ACC112 (cell line): ENCODE results near the gene STEEP1.
"Not testable (repeated sequence)": the region's sequence is repeated elsewhere in the genome, so short reads cannot be mapped to it uniquely, and the experiment has no call there.

ENCODE experiments used
- H2AFZ ChIP-seq: fragments of 200-600 bp; sonication (generic); one replicate; pipeline ENCODE4 v1.6.0; 2017; ENCODE audit warnings: antibody characterized with exemption, low read length; ENCODE audit not compliant: unreplicated experiment
- H3K27ac ChIP-seq: fragments of 200-600 bp; sonication (generic); 2 replicates; pipeline ENCODE4 v1.5.1; 2014; ENCODE audit warnings: low read depth, mild to moderate bottlenecking, antibody characterized with exemption, low read length, moderate library complexity
- H3K27me3 ChIP-seq: fragments of 200-600 bp; sonication (generic); 2 replicates; pipeline ENCODE4 v1.6.1; 2014; ENCODE audit warnings: mild to moderate bottlenecking, antibody characterized with exemption, low read length, moderate library complexity, mixed read lengths; ENCODE audit not compliant: insufficient read depth
- H3K36me3 ChIP-seq: fragments of 200-600 bp; sonication (generic); 2 replicates; pipeline ENCODE4 v1.6.1; 2016; ENCODE audit warnings: mild to moderate bottlenecking, antibody characterized with exemption, low read length, moderate library complexity, mixed read lengths; ENCODE audit not compliant: insufficient read depth
- H3K4me1 ChIP-seq: fragments of 200-600 bp; sonication (generic); one replicate; pipeline ENCODE4 v1.6.1; 2016; ENCODE audit warnings: low read length, mixed read lengths; ENCODE audit not compliant: insufficient read depth, unreplicated experiment, control insufficient read depth
- H3K4me3 ChIP-seq: fragments of 200-600 bp; sonication (generic); 2 replicates; pipeline ENCODE4 v1.5.1; 2014; ENCODE audit warnings: mild to moderate bottlenecking, low read depth, low read length
- H3K79me2 ChIP-seq: fragments of 200-600 bp; sonication (generic); one replicate; pipeline ENCODE4 v1.6.0; 2016; ENCODE audit warnings: low read length; ENCODE audit not compliant: control insufficient read depth, unreplicated experiment, insufficient read depth

Gene STEEP1

GRCh38 chrX:119523664-119524184 is 41.5 kb downstream of the STEEP1 start:
- Histone ChIP-seq H3K79me2 (no peaks in the 10 kb centered on the region), H3K27ac (no peak overlapping the region), H3K27me3 (no peaks in the 10 kb centered on the region), H3K4me1 (no peaks in the 10 kb centered on the region), H3K36me3 (no peaks in the 10 kb centered on the region), H2AFZ (no peak overlapping the region), H3K4me3 (no peak overlapping the region)

- Histone ChIP-seq H2AFZ (no peak overlapping the region), H3K79me2 (no peaks in the 10 kb centered on the region), H3K27me3 (no peaks in the 10 kb centered on the region), H3K4me3 (no peak overlapping the region), H3K4me1 (no peaks in the 10 kb centered on the region), H3K27ac (no peak overlapping the region), H3K36me3 (no peaks in the 10 kb centered on the region)
Measured at GRCh38 chrX:119521246-119521645, 44.0 kb downstream of the STEEP1 start.

- no peak overlapping the region for H3K27ac ChIP-seq
- no peaks in the 10 kb centered on the region for H3K79me2 ChIP-seq
- no peaks in the 10 kb centered on the region for H3K4me1 ChIP-seq
- no peak overlapping the region for H3K4me3 ChIP-seq
- H3K27me3 ChIP-seq, result no peaks in the 10 kb centered on the region
- H3K36me3 ChIP-seq, result no peaks in the 10 kb centered on the region
- H2AFZ ChIP-seq, result no peak overlapping the region
Measured at GRCh38 chrX:119518371-119518770, 46.8 kb downstream of the STEEP1 start.

- Histone ChIP-seq H3K4me1 (peaks cover 4% of the 10 kb centered on the region), H3K36me3 (no peaks in the 10 kb centered on the region), H3K79me2 (no peaks in the 10 kb centered on the region), H3K27me3 (no peaks in the 10 kb centered on the region), H3K4me3 (no peak overlapping the region), H2AFZ (peak overlapping the region; percentile 89), H3K27ac (no peak overlapping the region)
Measured at GRCh38 chrX:119516157-119516702, 49.0 kb downstream of the STEEP1 start.

GRCh38 chrX:119512146-119512800 is 52.9 kb downstream of the STEEP1 start:
- Histone ChIP-seq H3K4me1 (peaks cover 8% of the 10 kb centered on the region), H3K27ac (no peak overlapping the region), H3K36me3 (no peaks in the 10 kb centered on the region), H3K27me3 (no peaks in the 10 kb centered on the region), H2AFZ (peak overlapping the region; percentile 75), H3K79me2 (no peaks in the 10 kb centered on the region), H3K4me3 (no peak overlapping the region)

- Histone ChIP-seq H3K79me2 (no peaks in the 10 kb centered on the region), H2AFZ (no peak overlapping the region), H3K36me3 (no peaks in the 10 kb centered on the region), H3K27me3 (no peaks in the 10 kb centered on the region), H3K27ac (no peak overlapping the region), H3K4me3 (no peak overlapping the region), H3K4me1 (peaks cover 22% of the 10 kb centered on the region)
Measured at GRCh38 chrX:119507206-119507605, 58.0 kb downstream of the STEEP1 start.

GRCh38 chrX:119505945-119506344 is 59.3 kb downstream of the STEEP1 start:
- H3K27me3 ChIP-seq, result no peaks in the 10 kb centered on the region
- H3K79me2 ChIP-seq, result no peaks in the 10 kb centered on the region
- no peak overlapping the region for H3K27ac ChIP-seq
- H3K36me3 ChIP-seq, result no peaks in the 10 kb centered on the region
- no peak overlapping the region for H2AFZ ChIP-seq
- H3K4me1 ChIP-seq, result peaks cover 23% of the 10 kb centered on the region
- no peak overlapping the region for H3K4me3 ChIP-seq

- not testable (repeated sequence) for H2AFZ ChIP-seq, H3K27me3 ChIP-seq, H3K4me3 ChIP-seq, H3K79me2 ChIP-seq, H3K27ac ChIP-seq, H3K36me3 ChIP-seq
- peaks cover 23% of the 10 kb centered on the region for H3K4me1 ChIP-seq
Measured at GRCh38 chrX:119505145-119505544, 60.1 kb downstream of the STEEP1 start.

GRCh38 chrX:119503484-119503861 is 61.7 kb downstream of the STEEP1 start:
- H3K27ac ChIP-seq, result peak overlapping the region; percentile 74
- no peaks in the 10 kb centered on the region for H3K36me3 ChIP-seq
- H3K27me3 ChIP-seq, result no peaks in the 10 kb centered on the region
- H3K4me3 ChIP-seq, result 0 out of 2 replicates have a peak overlapping the region, but pooled peaks have one; percentile 62
- H3K4me1 ChIP-seq, result peaks cover 23% of the 10 kb centered on the region
- H3K79me2 ChIP-seq, result no peaks in the 10 kb centered on the region
- peak overlapping the region; percentile 50 for H2AFZ ChIP-seq

- H3K4me1 ChIP-seq, result peaks cover 23% of the 10 kb centered on the region
- no peaks in the 10 kb centered on the region for H3K27me3 ChIP-seq
- peak overlapping the region; percentile 74 for H3K27ac ChIP-seq
- H3K36me3 ChIP-seq, result no peaks in the 10 kb centered on the region
- H3K79me2 ChIP-seq, result no peaks in the 10 kb centered on the region
- H3K4me3 ChIP-seq, result peak overlapping the region; percentile 62; the same call in 1 of the 2 replicates
- H2AFZ ChIP-seq, result peak overlapping the region; percentile 1
Measured at GRCh38 chrX:119502727-119503483, 62.3 kb downstream of the STEEP1 start.
